Central memory CD8-positive, alpha-beta T cell (primary cell): ENCODE measurements around the gene ITPR2.
"Not testable (repeated sequence)": the region's sequence is repeated elsewhere in the genome, so short reads cannot be mapped to it uniquely, and the experiment has no call there.

Source experiments
- ATAC-seq: fragments of 150-1000 bp; cut with Tn5 transposase; replicated peaks from 2 replicates; pipeline ENCODE4 v1.10.0; 2022; ENCODE audit warnings: mild to moderate bottlenecking, moderate FRiP score, moderate number of reproducible peaks; ENCODE audit not compliant: poor library complexity, severe bottlenecking; ENCODE audit errors: extremely low read depth
- DNase-seq, 2 donors: peaks; one replicate each; pipeline ENCODE4 v3.0.0; 2021; ENCODE audit warnings: low spot score in 2 of 2
- H3K27ac Mint-ChIP-seq: one replicate; pipeline ENCODE4 v1.8.0; 2022; ENCODE audit warnings: low read depth, mild to moderate bottlenecking, moderate library complexity, mixed read lengths
- H3K27me3 Mint-ChIP-seq: one replicate; pipeline ENCODE4 v1.8.0; 2022; ENCODE audit warnings: mixed read lengths
- H3K36me3 Mint-ChIP-seq: one replicate; pipeline ENCODE4 v1.8.0; 2022; ENCODE audit warnings: mild to moderate bottlenecking, moderate library complexity, mixed read lengths; ENCODE audit not compliant: insufficient read depth
- H3K4me1 Mint-ChIP-seq: one replicate; pipeline ENCODE4 v1.8.0; 2022; ENCODE audit warnings: mixed read lengths
- H3K4me3 Mint-ChIP-seq: one replicate; pipeline ENCODE4 v1.8.0; 2022; ENCODE audit warnings: mild to moderate bottlenecking, moderate library complexity, mixed read lengths
- H3K9me3 Mint-ChIP-seq: one replicate; pipeline ENCODE4 v1.8.0; 2022; ENCODE audit warnings: mixed read lengths

The ITPR2 gene

DNA sequence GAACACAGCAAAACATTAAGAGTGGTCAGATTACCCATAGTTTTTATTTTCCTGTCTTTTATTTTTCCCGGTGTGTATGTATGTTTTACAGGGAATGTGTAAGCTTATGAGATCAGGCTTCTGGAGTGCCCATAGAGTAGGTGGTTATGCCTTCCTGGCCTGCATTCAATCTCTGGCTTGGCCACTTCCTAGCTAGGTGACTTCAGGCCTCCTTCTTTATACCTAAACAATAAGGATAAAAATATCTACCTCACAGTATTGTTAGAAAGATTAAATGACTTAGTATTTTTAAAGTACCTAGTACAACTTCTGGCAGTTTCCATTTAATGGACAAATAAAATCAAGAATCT lies 42.4 kb downstream of the ITPR2 start:
- ATAC-seq (no peak), DNase-seq (no peak)
- Mint-ChIP-seq H3K36me3 (no peaks in the 10 kb centered on the region), H3K4me3 (no peak overlapping the region), H3K27ac (peak overlapping the region; percentile 22), H3K9me3 (no peaks in the 10 kb centered on the region), H3K27me3 (no peaks in the 10 kb centered on the region), H3K4me1 (peaks cover 24% of the 10 kb centered on the region)

DNA sequence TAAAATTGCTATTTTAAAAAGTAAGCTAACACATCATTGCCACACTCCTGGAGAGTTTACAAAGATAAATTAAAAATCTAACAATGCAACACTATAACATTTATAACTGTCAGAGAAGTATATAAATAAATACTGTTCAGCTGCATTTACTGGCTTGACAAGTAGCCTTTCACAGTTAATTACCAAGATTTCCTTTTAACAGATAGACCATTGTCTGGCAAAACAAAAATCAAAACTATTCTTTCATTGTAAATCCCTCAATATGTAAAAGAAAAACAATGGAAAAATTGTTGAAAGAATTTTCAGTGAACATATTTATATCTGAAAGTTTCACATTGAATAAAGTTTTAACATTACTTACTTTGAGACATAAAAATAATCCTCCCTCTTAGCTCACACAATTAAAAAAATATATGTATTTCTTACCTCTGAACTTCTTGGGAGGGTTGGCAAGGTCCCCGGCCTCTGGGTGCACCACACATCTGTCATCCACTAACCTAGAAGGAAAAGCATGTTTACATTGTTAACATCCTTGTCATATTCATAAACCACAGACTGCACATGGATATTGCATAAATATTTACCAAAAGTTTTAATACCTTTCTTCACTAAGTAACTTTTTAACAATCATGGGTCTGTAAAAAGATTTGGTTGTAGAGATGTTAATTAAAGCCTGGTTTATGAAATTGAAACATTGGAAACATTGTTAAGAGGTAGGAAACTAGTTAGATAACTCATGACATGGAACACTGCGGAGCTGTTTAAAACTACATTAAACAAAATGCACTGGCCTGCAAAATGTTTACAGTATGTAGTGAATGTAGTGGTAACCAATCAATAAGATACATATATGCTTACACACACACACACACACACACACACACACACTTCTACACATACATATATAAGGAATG lies 43.0 kb downstream of the ITPR2 start:
- Mint-ChIP-seq H3K4me1 (peaks cover 24% of the 10 kb centered on the region), H3K4me3 (no peak overlapping the region), H3K27me3 (no peaks in the 10 kb centered on the region), H3K27ac (no peak overlapping the region), H3K36me3 (no peaks in the 10 kb centered on the region), H3K9me3 (no peaks in the 10 kb centered on the region)
- DNase-seq: no peak
- no peak for ATAC-seq

- ATAC-seq (no peak), DNase-seq (no peak)
- Mint-ChIP-seq H3K4me1 (peaks cover 23% of the 10 kb centered on the region), H3K9me3 (no peaks in the 10 kb centered on the region), H3K4me3 (no peak overlapping the region), H3K27me3 (no peaks in the 10 kb centered on the region), H3K27ac (no peak overlapping the region), H3K36me3 (peaks cover 2% of the 10 kb centered on the region)
These were observed 46.0 kb downstream of the ITPR2 start for GRCh38 chr12:26786865-26787514.

DNA sequence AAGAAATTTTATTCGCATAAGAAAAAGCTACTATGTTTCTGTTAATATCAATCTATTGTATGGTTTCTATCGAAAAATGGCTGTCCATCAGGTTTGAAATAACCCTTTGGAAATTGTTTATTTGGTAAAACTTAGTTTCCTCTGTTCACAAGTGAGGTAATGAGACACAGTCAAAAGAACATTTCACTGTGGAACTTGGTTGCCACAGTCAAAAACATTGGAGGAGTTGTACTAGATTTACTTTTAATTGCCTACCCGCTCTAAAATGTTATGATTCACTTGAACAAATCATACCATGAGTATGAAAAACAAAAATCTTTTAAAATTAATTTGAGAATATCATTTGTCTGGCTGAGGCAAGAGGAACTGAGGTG lies 46.5 kb downstream of the ITPR2 start:
- no peak overlapping the region for H3K4me3 Mint-ChIP-seq
- H3K27me3 Mint-ChIP-seq: no peaks in the 10 kb centered on the region
- H3K9me3 Mint-ChIP-seq: no peaks in the 10 kb centered on the region
- peaks cover 21% of the 10 kb centered on the region for H3K4me1 Mint-ChIP-seq
- peaks cover 2% of the 10 kb centered on the region for H3K36me3 Mint-ChIP-seq
- no peak overlapping the region for H3K27ac Mint-ChIP-seq
- DNase-seq (no peak), ATAC-seq (no peak)

GRCh38 chr12:26783816-26784379 lies 49.1 kb downstream of the ITPR2 start:
- peaks cover 14% of the 10 kb centered on the region for H3K4me1 Mint-ChIP-seq
- not testable (repeated sequence) for H3K27ac Mint-ChIP-seq, H3K9me3 Mint-ChIP-seq, H3K36me3 Mint-ChIP-seq, ATAC-seq, H3K27me3 Mint-ChIP-seq, DNase-seq, H3K4me3 Mint-ChIP-seq

DNA sequence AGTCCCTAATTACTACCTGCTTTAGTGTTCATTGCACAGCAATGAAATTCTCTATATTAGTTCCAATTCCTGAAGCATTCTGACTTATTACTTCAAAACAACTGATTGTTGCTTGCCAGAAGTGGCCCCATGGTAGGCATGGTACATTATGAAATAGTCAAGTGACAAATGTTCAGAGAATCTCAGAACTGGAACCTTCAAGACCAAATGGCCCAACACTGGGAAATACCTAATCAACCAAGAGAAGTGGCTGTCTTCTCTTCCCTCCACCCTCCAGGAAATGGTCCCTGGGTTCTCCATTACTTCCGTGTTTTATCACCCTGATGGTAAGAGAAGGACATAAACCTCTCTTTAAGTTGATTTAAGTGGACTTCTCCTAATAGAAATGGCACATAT lies 49.9 kb downstream of the ITPR2 start:
- no peak for ATAC-seq
- no peak overlapping the region for H3K4me3 Mint-ChIP-seq
- H3K36me3 Mint-ChIP-seq: peaks cover 4% of the 10 kb centered on the region
- no peaks in the 10 kb centered on the region for H3K27me3 Mint-ChIP-seq
- H3K9me3 Mint-ChIP-seq: no peaks in the 10 kb centered on the region
- no peak for DNase-seq
- H3K4me1 Mint-ChIP-seq: peaks cover 8% of the 10 kb centered on the region
- H3K27ac Mint-ChIP-seq: no peak overlapping the region

DNA sequence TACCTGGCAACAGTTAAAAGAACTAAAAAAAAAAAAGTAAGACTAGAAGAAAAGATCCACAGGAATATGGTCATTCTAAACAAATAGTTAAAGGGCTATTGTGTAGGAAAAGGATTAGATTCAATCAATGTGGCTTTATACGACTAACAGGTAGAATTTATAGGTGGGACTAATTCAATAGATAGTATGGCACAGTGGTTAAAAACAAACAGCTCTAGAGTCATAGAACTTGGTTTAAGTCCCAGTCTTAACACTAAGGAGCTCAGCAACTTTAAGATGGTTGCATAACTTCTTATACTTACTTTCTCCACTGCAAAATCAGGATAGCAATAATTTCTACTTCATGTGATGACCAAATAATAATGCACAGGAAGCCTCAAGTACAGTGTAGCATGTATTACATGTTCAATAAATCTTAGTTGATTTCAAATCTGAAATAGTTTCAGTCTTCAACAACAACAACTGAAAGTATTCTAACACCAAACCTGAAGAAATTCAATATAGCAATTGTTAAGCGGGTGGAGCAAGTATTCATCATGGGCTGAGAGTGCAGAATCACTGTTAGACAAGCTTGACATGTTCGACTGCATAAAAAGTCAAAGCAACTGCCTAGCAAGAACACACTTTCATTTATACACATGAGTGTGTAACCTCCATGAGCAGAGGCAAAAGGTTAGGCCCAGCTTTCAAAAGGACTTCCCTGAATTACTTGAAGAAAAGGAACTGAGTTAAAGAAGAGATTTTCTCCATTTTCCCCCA lies 50.4 kb downstream of the ITPR2 start:
- no peaks in the 10 kb centered on the region for H3K9me3 Mint-ChIP-seq
- H3K27ac Mint-ChIP-seq: no peak overlapping the region
- ATAC-seq (no peak), DNase-seq (no peak)
- peaks cover 8% of the 10 kb centered on the region for H3K4me1 Mint-ChIP-seq
- H3K4me3 Mint-ChIP-seq: no peak overlapping the region
- H3K27me3 Mint-ChIP-seq: no peaks in the 10 kb centered on the region
- peaks cover 4% of the 10 kb centered on the region for H3K36me3 Mint-ChIP-seq

DNA sequence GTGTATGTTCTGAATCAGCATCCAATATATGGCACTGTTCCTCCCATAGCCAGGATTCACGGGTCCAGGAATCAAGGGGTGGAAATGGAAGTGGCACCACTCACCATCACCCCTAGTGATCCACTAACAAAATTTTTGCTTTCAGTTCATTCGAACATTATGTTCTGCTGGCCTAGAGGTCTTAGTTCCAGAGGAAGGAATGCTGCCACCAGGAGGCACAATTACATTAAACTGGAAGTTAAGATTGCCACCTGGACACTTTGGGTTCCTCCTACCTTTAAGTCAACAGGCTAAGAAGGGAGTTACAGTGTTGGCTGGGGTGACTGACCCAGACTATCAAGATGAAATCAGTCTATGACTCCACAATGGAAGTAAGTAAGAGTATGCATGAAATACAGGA lies 52.3 kb downstream of the ITPR2 start:
- H3K27me3 Mint-ChIP-seq, H3K4me1 Mint-ChIP-seq, H3K36me3 Mint-ChIP-seq, ATAC-seq, DNase-seq, H3K9me3 Mint-ChIP-seq, H3K4me3 Mint-ChIP-seq, H3K27ac Mint-ChIP-seq: not testable (repeated sequence)

- not testable (repeated sequence) for DNase-seq, H3K4me3 Mint-ChIP-seq, H3K36me3 Mint-ChIP-seq, H3K27me3 Mint-ChIP-seq, ATAC-seq, H3K27ac Mint-ChIP-seq, H3K9me3 Mint-ChIP-seq
- H3K4me1 Mint-ChIP-seq: peaks cover 15% of the 10 kb centered on the region
These were observed 54.7 kb downstream of the ITPR2 start for GRCh38 chr12:26778173-26778775.

DNA sequence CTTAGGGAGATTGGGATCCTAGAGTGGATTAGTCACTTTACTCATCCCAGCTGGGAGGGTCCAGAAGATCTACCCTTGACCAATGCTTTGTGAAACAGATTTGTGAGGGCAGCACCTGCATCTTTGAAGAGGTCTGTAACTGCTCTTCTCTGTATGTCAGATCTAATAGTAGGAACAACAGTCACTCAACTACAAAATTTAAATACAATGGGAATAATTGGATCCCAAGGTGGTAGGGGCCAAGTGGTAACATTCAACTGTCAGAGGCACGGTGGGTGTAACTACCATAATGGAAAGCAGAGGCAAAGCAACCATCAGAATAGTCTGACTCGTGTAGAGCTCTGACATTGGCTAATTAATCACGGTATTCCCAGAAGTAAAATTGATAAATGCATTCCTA lies 55.8 kb downstream of the ITPR2 start:
- H3K36me3 Mint-ChIP-seq: peaks cover 4% of the 10 kb centered on the region
- peaks cover 6% of the 10 kb centered on the region for H3K9me3 Mint-ChIP-seq
- no peak overlapping the region for H3K27ac Mint-ChIP-seq
- H3K27me3 Mint-ChIP-seq: no peaks in the 10 kb centered on the region
- peaks cover 19% of the 10 kb centered on the region for H3K4me1 Mint-ChIP-seq
- DNase-seq (no peak), ATAC-seq (no peak)
- H3K4me3 Mint-ChIP-seq: no peak overlapping the region

GRCh38 chr12:26775991-26776390 lies 57.0 kb downstream of the ITPR2 start:
- not testable (repeated sequence) for H3K36me3 Mint-ChIP-seq, H3K9me3 Mint-ChIP-seq, H3K4me3 Mint-ChIP-seq, H3K27ac Mint-ChIP-seq, H3K27me3 Mint-ChIP-seq, DNase-seq, ATAC-seq
- H3K4me1 Mint-ChIP-seq: peaks cover 21% of the 10 kb centered on the region
